Activated CD4-positive, alpha-beta T cell treated with anti-CD3 and anti-CD28 coated beads, Interleukin-2, amount 50 U/mL, for 4 hours (primary cell): ENCODE data around the gene FLAD1.

Experiments
- DNase-seq, 2 experiments: peaks; one replicate each; pipeline ENCODE4 v3.0.0-alpha.2; 2020

FLAD1 gene

GRCh38 chr1:154952664-154953063 lies 30.5 kb upstream of the FLAD1 start:
- DNase-seq, result no peak

- no peak for DNase-seq
Measured at GRCh38 chr1:154953611-154954038, 29.5 kb upstream of the FLAD1 start.

GRCh38 chr1:154954541-154954940 lies 28.6 kb upstream of the FLAD1 start:
- DNase-seq, result no peak

- DNase-seq, result peak; percentile 73 to 75
Measured at GRCh38 chr1:154955039-154955717, 28.0 kb upstream of the FLAD1 start.

- DNase-seq, result peak; percentile 70 to 75
Measured at GRCh38 chr1:154955718-154956543, 27.2 kb upstream of the FLAD1 start, which contains the start of gene PBXIP1. PBXIP1 (minus strand) TSS chr1:154956099; CDS start chr1:154953721, 2,378 bp downstream.

GRCh38 chr1:154956544-154956941 lies 26.6 kb upstream of the FLAD1 start:
- DNase-seq, result no peak

- DNase-seq, result no peak
Measured at GRCh38 chr1:154957091-154957657, 26.0 kb upstream of the FLAD1 start.

- no peak for DNase-seq
Measured at GRCh38 chr1:154958036-154958435, 25.1 kb upstream of the FLAD1 start.

- no peak for DNase-seq
Measured at GRCh38 chr1:154958681-154959425, 24.3 kb upstream of the FLAD1 start.

- DNase-seq, result no peak
Measured at GRCh38 chr1:154959426-154959780, 23.7 kb upstream of the FLAD1 start.

- DNase-seq, result no peak
Measured at GRCh38 chr1:154960446-154961136, 22.6 kb upstream of the FLAD1 start.

GRCh38 chr1:154961207-154962155 lies 21.7 kb upstream of the FLAD1 start, which contains the start of gene PYGO2:
PYGO2 (minus strand) TSS chr1:154961782; CDS start chr1:154961576, 206 bp downstream.
- DNase-seq, result peak; percentile 69 to 71

- DNase-seq, result no peak
Measured at GRCh38 chr1:154962156-154962749, 20.9 kb upstream of the FLAD1 start.

- DNase-seq, result no peak
Measured at GRCh38 chr1:154962795-154963330, 20.3 kb upstream of the FLAD1 start.

GRCh38 chr1:154963643-154964042 lies 19.5 kb upstream of the FLAD1 start:
- DNase-seq, result no peak

- DNase-seq, result no peak
Measured at GRCh38 chr1:154964359-154964758, 18.8 kb upstream of the FLAD1 start.

- no peak for DNase-seq
Measured at GRCh38 chr1:154966111-154966510, 17.0 kb upstream of the FLAD1 start.

- DNase-seq, result no peak
Measured at GRCh38 chr1:154967331-154967950, 15.7 kb upstream of the FLAD1 start.

GRCh38 chr1:154968731-154969130 lies 14.4 kb upstream of the FLAD1 start:
- DNase-seq, result no peak

GRCh38 chr1:154969246-154969645 lies 13.9 kb upstream of the FLAD1 start:
- no peak for DNase-seq
